Tongue (tissue), 2 donors: ENCODE data around the gene G6PC3. TPM values are rescaled to one million over a fixed set of nuclear protein-coding genes. Genes with fewer than 3 reads are reported as not detected.
A peak's percentile ranks its signal among the peaks of the same experiment; 100 is the strongest.
"Not testable (repeated sequence)": the region's sequence is repeated elsewhere in the genome, so short reads cannot be mapped to it uniquely, and the experiment has no call there.

Experiments used
- DNase-seq: peaks from one replicate; pipeline ENCODE4 v3.0.0-alpha.2; 2015
- total RNA-seq: library from RNA; depleted of rRNA; stranded (reverse); fragments of >200 nt; gene quantifications from one replicate; pipeline ENCODE4 v1.2.3, GENCODE V29; 2014

G6PC3 gene
- total RNA-seq, 1 donor from 2014 or later, result 7.8 TPM

DNA sequence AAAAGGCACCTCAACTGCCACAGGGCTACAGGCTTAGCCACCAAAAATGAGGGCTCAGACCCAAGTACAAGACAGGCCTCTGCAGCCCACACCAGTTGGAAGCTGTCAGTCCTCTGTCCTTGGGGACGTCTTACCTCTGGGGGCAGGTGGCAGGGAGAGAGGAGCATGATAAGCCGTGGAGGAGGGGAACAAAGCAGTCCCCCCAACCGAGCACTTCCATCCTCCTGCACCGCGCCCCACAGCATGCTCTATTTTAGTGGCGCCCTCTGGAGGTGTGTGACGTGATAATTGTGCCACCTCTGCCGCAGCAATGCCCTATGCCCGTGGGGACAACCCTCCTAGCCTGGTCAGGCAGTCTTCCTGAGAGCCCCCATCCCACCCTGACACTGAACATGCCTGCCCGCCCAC lies 13.6 kb downstream of the G6PC3 start:
- no peak for DNase-seq

DNA sequence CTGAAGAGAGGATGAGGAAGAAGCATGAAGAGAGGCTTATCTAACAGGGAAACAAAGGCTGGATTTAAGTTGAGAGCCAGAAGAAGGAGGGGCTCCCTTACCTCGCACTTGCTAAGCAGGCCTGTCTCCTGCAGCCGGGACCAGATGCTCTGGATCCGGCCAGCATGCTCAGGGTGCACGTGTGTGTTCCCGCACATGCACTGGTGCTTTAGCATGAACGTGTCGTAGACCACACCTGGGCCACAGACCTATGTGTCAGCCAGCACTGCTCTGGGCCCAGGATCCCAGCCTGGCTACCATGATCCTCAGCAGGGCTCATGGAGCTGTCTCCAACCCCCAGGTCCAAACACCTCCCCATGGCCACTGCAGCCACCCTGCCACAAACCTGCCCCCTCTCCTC lies 14.4 kb downstream of the G6PC3 start:
- no peak for DNase-seq

DNA sequence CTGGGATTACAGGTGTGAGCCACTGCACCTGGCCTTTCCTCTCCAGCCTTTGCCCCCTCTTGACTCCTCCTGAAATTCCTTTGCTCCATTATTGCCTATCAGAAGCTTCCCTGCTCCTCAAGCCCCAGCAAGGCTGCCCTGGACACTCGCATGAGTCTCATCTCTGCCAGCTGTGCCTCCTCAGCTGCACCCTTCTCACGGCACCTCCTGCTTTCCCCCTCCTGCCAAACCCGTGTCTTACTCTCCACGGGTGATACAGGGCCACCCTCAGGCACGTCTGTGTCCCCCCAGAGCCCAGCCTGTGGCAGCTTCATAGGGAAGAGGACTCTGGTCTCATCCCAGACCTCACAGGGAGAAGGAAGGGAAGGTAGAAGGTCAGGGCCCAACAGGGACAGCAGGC lies 15.4 kb downstream of the G6PC3 start:
- no peak for DNase-seq

DNA sequence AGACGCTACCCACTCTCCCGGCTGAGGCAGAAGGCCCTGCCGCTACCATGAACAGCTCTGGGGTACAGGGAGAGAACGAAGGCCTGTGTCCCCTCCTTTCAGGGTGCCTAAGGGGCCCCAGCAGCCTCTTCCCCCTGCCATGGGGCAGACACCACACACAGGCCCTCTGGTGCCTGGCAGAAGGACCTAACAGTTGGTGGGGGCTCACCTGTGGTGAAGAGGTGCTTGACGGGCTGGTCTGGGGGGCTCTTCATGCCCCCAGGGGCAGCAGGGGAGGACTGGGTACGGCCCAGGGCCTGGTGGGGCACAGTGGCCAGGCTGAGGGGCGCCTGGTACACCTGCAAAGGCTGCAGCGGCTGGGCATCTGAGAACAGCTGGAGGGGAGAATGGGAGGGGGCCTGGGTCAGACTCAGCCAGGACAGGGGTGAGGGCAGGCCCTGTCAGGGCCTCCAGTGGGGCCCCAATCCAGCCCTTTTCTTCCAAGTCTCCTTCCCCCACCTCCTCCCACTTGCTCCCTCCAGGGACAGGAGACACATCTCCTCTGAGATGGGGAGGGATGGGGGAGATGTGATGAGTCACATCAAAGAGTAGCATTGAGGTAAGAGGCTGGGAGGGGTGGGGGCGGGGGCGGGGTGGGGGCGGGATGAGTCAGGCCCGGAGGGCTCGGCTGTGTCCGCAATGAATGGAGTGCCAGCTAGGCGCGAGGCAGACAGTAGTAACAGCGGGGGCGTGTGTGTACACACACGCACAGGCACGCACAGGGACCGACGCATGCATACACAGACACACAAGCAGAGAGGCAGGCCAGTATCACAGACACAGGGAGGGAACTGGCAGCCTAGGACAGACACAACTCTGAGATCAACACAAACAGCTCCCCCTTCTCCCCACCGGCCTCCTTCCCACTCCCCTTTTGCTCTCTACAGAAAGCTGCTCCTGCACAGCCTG lies 16.1 kb downstream of the G6PC3 start:
- DNase-seq, result peak; percentile 41

DNA sequence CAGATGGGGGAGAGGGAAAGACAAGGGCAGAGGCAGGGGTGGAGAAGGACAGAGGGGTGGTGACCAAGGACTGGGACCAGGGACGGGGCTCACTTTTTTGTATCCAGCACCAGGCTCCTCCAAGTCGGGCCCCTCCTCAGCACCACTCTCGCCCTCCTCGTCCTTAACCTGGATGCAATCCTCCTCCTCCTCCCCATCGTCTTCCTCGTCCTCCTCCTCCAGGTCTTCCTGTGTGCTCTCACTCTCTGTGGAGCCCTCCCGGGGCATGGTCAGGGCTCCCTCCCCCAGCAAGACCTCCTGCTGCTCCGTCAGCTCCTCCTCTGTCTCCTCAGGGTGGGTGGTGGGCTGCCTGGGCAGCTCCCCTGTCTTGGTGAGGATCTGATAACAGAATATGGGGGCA lies 16.8 kb downstream of the G6PC3 start:
- DNase-seq, result no peak

DNA sequence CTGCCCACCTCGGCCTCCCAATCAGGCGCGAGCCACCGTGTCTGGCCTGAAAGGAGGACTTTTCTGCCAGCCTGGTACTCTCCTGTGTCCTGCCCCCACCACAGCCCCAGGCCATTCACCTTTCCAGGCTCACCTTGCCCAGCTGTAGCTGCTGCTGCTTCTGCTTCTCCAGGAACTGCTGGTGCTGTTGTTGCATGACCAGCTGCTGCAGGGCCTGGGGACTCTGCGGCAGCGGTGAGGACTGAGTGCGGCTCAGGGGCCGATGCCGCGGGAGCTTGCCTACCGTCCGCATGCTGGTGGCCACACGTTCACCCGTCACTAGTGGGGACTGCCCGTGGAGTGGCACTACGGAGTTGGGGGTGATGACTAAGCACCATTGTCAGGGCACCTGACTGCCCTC lies 17.7 kb downstream of the G6PC3 start:
- no peak for DNase-seq

DNA sequence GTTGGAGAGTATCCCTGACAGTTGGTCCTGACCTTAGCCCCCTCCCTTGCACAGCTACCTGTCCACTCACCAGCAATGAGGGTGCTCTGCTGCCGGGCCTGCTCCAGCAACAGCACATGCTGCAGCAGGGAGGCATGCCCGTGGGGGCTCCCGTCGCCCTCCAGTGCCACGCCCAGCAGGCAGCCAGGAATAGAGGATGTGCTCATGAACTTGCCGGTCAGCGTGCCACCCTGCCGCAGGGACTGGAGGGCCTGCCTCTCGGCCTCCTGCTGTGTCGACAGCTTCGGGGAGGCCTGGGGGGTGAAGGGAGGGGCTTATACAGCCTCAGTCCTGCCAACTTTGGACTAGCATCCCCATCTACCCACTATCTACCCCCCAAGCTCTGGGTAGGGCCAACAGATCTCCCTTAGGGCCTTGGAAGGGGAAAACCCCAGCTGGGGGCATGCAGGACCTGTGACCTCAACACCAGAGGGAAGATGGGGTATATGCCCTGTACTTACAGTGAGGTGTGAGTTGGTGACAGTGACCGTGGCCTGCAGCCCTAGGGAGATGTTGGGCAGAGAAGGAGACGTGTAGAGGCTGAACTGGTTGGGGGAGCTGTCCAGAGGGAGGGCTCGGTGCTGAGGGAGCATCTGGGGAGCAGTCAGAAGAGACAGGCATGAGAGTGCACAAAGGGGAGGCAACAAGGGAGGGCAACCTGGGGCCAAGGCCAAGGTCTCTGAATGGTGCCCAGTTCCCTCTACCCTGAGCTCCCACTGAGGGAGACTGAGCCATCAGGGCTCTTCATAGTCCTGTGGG lies 20.9 kb downstream of the G6PC3 start:
- DNase-seq, result no peak

DNA sequence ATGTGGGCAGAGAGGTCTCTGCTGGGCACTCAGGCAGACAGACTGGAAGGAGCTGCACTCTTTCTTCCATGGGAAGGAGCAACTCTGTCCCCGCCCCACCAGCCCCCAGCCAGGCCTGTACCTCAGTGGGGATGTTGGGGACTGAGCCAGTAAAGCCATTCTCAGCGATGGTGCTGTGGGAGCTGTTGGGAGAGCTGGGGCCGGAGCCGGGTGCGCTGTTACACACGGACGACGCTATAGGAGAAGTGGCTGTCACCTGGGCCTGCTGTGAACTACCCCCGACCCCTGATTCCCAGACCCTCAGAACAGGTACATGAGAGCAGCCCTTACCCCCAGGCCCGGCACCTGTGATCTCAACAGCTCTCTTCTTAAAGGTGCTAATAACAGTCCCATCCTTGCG lies 21.5 kb downstream of the G6PC3 start:
- DNase-seq, result no peak

DNA sequence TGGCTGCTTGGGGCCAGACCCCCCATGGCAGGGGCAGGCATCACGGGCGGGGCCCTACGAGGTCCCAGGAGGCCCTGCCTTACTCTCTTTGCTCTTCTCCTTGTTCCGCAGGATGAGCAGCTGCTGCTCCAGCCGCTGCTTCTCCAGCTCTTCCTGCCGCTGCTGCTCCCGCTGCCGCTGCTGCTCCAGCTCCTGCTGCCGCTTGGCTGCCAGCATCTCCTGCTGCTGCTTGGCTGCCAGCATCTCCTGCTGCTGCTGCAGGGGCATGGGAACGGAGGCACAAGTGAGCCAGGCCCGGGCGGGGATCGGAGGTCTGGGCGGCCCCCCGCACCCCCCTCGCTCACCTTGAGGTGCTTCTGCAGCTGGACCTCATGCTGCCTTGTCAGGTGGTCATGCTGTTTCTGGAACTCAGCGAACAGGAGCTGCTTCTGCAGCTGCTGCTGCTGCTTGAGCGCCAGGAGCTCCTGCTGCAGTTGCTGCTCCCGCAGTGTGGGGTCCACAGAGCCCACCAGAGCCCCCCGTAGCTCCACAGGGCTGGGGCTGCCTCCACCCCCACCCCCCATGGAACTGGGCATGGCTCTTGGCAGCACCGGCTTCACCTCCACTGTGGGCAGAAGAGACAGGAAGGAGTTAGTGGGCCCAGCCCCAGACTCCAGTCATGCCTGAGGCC lies 22.8 kb downstream of the G6PC3 start:
- DNase-seq, result peak; percentile 61

DNA sequence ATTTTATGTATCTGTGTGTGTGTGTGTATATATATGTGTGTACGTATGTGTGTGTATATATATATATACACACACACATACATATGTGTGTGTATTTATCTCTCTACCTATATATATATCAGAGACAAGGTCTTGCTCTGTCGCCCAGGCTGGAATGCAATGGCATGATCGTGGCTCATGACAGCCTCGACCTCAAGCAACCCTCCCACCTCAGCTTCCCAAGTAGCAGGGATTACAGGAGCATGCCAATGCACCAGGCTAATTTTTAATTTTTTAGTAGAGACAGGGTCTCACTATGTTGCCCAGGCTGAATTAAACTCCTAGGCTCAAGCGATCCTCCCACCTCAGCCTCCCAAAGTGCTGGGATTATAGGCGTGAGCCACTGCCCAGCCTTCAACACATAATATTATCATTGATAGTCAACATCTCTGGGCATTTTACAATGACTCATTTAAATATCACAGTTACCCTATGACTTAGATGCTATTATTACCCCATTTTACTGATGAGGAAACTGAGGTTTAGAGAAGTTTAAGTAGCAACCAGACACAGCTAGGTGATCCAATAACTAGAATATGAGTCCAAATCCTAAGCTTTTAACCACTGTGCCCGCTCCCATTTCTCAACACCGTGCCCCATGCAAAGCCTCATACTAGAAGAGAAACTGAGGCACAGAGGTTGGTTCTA lies 24.3 kb downstream of the G6PC3 start:
- no peak for DNase-seq

DNA sequence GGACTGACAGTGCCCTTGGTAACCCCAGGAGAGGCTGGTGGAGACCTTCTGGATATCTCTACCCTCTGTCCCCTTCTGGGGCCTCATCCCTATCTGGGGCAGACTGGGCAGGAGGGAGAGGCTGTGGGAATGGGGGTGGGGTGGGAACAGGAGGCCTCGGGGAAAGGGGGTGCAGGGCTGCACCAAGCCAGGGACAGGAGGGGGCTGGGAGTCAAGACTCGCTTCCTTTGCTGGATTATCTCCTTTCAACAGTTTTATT lies 24.8 kb downstream of the G6PC3 start:
- DNase-seq, result no peak

DNA sequence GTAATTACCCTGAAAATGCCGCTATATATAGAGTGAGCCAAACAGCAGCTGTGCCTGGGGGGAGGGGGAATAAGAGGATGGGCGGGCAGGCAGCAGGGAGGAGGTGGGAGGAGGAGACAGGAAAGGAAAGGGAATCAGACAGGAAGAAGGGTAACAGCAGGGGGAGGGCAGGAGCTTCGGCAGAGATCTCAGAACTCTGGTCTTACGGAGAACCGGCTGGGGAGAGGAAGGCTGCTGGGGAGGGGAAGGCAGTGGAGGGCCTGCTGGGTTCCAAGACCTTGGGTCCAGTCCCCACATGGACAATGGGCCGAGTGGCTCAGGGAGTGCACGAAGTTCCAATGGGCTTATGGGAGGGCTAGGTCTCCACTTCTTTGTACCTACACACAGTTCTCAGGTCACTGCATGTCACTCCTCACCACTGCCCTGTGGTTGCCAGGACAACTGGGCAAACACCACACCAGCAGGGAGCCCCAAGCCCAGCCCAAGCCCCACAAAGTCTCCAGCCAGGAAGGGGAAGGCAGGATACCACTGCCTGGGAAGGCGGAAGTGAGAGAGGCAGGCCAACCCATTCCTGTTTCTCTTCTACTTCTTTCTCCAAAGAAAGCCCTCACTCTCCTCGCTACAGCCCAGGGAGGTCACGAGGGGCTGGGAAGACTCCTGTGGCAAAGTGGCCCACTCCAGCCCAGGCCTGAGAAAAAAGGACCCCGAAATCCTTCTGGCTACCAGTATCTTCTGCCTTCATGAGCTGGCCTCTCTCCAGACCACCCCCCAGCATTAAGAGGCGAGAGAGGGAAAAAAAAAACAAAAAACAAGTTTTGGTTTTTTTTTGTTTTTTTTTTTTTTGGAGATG lies 25.3 kb downstream of the G6PC3 start:
- peak; percentile 97 for DNase-seq

DNA sequence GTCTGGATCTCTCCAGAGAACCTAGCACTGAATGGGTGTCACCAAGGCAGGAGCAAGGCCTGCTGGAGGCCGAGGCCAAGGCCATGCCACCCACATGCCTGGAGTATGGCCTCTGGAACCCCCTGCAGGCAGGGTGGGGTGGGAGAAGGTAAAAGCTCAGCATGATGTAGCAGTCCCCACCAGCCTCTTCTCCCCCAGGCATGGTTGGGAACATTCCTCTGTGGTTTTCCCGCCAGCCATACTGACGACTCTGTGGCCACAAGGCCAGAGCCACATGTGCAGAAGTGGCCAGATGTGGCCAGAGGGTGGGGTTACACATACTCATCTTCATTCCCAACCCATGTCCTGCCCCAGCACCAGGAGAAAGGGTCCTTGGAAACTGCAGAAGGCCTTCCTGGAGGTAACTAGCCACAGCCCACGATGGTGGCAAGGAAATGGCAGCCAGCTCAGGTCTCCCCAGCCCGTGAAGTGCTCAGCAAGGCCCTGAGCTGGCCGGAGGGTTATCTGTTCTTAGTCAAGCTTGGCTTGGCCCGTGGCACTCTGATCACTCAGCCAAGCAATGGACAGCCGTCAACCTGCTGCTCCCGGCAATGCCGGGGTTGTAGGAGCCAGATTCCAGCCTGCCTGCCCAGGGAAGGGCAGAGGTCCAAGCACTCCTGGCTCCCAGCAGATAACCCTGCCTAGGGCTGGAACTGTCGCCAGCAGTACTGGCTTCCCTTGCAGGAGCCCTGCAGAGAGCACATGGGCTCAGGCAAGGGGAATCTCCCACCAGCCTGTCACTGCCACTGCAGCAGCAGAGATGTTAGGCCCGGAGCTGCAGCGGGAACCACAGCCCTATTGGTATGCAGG lies 26.8 kb downstream of the G6PC3 start:
- no peak for DNase-seq

DNA sequence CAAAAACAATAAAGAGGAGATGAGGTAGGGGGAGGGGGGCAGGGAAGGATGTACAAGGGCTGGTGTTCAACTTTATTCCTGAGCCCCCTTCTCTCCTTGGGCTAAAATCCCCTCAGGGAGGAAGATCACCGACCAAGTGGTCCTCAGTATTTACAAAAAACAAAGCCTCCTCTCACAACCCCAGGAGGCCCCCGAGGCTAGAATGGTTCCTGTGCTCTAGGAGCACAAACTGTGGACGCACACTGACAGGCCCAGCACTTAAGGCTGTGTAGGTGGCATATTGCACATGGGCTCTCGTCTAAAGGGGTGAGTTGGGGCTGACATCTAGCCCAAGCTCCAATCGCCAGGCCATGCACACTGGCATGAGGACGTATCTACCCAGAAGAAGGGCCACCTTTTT lies 31.3 kb downstream of the G6PC3 start:
- not testable (repeated sequence) for DNase-seq

DNA sequence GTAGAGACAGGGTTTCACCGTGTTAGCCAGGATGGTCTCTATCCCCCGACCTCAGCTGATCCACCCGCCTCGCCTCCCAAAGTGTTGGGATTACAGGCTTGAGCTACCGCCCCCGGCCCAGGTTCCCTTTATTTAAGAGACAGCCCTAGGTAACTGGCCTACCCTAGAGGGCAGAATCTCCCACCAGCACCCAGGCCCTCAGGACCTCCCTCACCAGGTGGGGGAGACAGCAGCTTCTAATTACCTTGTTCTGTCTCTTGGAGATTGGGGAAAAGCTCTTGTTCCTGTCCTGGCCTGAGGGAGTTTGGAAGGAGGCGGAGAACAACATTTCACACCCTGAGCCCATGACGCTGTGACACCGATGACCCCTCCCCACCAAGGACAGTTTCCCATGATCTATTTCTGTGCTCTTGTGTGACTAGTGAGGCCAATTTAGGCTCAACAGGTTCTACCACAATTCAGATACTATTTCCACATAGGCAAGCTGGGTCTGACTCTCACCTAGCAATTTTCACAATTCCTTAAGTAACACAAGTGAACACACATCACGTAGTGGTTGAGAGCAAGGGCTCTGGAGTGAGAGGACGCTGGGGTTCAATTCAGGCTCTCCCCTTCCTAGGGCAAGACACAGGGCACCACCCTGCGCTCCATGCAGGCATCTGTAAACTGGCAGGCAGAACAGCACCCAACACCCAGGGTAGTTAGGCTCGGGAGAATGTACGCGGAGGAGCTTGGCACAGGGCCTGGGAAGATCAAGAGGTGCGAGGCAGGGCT lies 32.5 kb downstream of the G6PC3 start:
- DNase-seq, result peak; percentile 56

DNA sequence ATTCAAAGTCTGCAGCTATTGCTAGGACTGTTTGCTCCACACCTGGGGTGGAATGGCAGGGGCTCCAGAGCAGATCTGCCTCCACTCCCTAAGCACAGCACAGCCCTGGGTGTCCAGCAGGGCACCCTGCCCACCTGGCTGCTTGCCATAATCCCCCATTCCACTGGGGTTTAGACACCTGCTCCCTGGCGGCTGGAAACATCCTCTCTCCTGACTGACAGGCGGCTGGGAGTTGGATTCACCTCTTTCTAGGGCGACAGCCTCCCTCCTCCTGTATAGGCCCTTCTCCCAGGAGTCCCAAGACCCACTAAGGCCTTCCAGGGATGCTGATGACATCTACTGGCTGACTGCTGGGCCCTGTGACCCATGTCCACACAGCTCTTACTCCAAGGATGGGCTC lies 34.9 kb downstream of the G6PC3 start:
- DNase-seq, result no peak

DNA sequence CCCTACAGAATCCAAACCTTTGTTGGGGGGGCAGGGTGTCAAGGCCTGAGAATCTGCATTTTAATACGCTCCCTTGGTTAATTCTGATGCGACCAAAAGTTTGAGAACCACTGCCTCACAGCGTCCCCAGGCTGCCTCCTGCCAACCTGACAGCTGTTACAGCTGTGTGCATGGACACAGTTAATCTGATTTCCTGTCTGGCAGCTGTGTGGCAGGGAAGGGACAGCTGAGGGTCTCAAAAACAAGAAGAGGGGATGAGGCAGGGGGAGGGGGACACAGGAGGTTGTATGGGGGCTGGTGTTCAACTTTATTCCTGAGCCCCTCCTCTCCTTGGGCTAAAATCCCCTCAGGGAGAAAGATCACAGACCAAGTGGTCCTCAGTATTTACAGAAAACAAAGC lies 35.4 kb downstream of the G6PC3 start:
- DNase-seq, result peak; percentile 95

DNA sequence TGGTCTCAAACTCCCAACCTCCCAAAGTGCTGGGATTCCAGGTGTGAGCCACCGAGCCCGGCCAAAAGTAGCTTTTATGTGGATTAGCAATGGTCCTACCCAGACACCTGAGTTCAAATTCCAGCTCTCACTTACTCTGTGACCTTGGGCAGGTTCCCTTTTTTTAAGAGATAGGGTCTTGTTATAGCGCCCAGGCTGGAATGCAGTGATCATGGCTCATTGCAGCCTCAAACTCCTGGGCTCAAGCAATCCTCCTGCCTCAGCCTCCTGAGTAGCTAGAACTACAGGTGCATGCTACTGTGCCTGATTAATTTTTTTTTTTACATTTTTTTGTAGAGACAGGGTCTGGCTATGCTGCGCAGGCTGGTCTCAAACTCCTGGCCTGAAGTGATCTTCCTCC lies 36.3 kb downstream of the G6PC3 start:
- no peak for DNase-seq

DNA sequence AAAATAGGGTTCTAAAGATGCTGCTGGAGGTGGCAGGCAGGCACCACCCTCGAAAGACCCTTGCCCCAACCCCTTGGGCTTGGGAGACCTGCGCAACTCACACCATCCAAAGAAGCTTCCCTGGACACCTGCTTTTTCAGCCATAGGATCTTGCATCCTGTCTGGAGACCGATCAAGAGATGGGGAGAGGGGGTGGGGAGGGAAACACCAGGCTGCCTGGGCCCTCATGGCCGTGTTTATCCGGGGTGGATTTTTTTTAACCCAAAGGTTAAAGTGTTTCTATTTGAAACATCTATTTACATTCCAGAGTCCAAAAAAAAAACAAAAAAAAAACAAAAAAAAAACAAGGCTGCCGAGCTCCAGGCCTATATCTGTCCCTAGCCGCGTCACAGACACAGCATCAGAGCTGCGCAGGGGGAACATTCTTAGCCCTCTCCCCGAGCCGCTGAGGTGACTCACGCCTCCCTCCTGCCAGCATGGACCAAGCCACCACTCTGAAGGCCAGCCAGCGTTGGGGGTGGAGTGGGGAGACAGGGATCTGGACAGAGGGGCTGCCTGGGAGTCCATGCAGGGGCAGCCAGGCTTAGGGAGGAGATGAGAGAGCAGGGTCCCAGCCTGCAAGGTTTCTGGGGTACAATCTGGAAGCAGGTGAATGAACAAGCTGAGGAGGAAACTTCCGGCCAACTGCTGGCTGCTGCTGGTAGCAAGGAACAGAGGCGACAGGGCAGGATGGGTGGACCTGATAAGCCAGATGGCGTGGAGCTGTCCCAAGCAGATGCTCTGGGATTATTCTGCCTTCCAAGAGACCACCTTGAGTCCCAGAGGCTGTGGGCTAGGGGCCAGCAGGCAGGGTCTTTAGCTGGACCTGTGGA lies 38.1 kb downstream of the G6PC3 start:
- DNase-seq, result peak; percentile 79
